Stimulated activated naive CD4-positive, alpha-beta T cell (primary cell): ENCODE measurements around the gene INSR.

Experiments used
- DNase-seq, 6 experiments: peaks; one replicate each; lab custom pipeline; 2025; lab: John Stamatoyannopoulos, UW

INSR gene

DNA sequence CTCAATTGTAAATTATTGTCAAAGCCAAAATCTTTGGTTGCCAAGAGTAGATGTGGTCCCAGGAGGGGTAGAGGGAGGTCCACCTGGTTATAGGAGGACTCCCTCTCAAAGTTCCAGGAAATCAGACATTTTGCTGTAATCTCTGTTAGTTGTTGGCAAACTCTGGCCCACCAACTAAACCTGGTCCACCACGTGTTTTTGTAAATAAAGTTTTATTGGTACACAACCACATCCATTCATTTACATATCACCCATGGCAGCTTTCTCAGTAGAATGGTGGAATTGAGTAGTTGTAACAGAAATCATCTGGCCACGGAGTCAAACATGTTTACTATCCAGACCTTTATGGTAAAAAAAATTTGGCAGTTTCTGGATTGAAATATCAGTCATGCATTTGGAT lies 154.1 kb downstream of the INSR start:
- no peak for DNase-seq

DNA sequence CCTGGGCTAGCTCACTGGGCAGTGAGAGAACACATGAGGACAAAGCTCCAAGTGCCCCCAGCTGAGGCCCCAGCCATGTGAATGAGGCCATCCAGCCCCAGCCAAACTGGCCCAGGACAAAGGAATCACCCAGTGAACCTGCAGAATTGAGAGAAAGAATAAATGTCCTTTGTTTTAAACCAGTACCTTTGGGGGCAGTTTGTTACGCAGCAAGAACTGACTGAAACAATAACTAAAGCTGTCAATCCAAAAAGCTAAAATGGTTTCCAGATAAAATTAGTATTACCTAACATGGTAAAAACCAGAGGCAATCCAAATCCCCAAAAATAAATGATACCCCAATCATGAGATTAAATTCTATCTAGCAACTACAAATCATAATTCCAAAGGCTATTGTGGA lies 155.1 kb downstream of the INSR start:
- no peak for DNase-seq

DNA sequence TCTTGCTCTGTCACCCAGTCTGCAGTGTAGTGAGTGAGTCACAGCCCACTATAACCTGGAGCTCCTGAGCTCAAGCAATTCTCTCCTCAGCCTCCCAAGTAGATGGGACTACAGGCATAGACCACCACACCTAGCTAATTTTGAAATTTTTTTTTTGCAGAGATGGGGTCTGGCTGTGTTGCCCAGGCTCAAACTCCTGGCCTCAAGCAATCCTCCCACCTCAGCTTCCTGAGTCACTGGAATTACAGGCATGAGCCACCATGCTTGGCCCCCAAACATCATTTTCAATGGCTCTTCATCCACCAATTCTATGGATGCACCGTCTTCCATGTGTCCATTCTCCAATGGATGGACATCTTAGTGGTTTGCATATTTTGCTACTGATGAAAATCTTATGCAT lies 155.8 kb downstream of the INSR start:
- no peak for DNase-seq

DNA sequence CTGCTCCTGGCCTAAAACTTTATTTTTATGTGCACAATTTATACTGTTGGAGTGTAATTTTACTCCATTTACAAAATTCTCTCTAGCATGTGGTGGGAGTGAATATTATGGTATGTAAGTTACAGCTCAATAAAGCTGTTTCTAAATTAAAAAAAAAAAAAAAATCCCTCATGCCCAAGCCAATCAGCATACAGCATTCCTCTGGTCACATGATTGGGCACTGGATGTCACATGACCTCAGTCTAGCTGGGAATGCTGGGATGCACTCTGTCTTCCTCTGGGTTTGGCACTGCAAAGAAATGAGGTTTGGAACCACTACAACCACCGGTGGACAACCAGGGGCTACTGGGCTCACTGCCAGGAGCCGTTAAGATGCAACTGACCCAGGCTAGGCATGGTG lies 157.1 kb downstream of the INSR start:
- DNase-seq = no peak

GRCh38 chr19:7132054-7132453 lies 162.2 kb downstream of the INSR start:
- DNase-seq = no peak

DNA sequence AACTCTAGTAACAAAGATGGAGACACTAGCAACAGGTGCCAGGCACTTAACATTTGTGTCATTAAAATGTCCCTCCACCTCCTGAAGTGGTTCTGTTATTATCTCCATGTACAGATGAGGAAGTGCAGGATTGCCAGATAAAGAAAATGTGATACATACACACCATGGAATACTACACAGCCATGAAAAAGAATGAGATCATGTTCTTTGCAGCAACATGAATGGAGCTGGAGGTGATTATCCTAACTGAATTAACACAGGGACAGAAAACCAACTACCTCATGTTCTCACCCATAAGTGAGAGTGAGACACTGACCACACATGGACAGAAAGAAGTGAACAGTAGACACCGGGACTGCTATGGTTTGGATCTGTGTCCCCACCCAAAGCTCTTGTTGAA lies 164.2 kb downstream of the INSR start:
- no peak for DNase-seq

- DNase-seq = no peak
Observed at GRCh38 chr19:7126132-7126531, 168.1 kb downstream of the INSR start.

- DNase-seq = no peak
Observed at GRCh38 chr19:7125221-7125620, 169.0 kb downstream of the INSR start.

GRCh38 chr19:7124782-7125181 lies 169.4 kb downstream of the INSR start:
- no peak for DNase-seq

GRCh38 chr19:7122701-7123100 lies 171.5 kb downstream of the INSR start:
- DNase-seq = no peak

GRCh38 chr19:7120499-7120898 lies 173.7 kb downstream of the INSR start:
- no peak for DNase-seq

GRCh38 chr19:7119582-7119981 lies 174.6 kb downstream of the INSR start:
- DNase-seq = no peak

DNA sequence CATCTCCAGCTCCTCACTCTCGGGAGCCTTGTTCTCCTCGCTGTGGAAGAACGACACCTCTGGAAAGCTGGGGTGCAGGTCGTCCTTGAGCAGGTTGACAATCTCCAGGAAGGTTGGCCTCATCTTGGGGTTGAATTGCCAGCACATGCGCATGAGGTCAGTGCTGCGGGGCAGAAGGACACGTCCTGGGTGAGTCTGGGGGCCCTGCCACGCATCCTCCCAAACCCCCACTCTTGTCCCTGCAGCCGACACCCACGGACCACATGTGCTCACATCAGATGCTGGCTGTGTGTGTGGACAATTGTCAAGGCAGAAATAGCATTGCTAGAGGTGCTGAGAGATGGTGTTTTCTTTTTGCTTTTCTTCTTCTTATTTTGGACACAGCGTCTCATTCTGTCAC lies 177.0 kb downstream of the INSR start:
- no peak for DNase-seq

GRCh38 chr19:7115721-7116120 lies 178.5 kb downstream of the INSR start:
- DNase-seq = no peak

GRCh38 chr19:7113233-7113632 lies 181.0 kb downstream of the INSR start:
- DNase-seq = no peak

DNA sequence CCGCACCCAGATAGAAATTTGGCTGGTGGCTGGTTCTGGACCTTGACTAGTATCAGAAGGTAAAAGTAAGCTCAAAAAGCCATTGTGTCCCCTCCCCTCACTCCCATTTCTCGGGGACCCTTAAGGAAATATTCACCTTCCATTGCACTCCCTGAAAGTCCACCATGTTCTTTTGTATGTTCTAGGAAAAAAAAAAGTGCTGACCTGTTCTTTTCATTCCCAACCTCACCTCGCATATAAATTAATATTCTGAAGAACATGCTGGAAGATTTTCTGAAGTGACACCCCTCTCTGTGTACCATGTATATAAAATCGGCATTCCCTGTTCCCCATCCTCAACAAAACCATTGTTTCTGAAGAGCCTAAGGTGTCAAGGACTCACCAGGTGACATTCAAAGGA lies 181.5 kb downstream of the INSR start:
- no peak for DNase-seq

- no peak for DNase-seq
Observed at GRCh38 chr19:7109678-7110289, 184.4 kb downstream of the INSR start.

- no peak for DNase-seq
Observed at GRCh38 chr19:7106711-7107657, 187.2 kb downstream of the INSR start.

DNA sequence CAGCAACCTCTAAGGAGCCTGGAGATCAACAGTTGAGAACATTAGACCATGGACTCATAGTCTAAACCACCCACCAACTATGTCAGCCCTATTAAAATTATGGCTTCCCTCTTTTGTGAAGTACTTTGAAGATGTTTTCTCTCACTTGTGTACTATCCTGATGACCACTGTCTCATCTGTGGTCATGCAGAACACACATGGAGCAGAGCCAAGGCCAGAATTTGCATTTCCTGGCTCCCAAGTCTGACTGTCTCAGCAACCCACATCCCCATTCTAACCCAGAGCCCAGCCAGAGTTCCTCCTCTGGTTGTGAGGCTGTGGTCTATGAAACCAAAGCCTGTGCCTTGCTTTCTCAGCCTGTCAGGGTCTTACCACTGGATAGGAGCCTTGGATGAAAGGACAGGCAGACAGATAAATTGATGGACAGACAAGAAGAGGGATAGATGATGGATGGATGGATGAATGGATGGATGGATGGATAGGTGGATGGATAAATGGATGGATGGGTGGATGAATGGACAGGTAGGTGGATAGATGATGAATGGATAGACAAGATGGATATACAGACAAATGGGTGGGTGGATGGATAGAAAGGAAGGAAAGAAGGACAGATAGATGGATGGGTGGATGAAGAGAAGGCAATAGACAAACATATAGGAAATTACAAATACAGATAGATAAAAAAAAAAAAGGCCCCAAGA lies 189.3 kb downstream of the INSR start:
- no peak for DNase-seq

DNA sequence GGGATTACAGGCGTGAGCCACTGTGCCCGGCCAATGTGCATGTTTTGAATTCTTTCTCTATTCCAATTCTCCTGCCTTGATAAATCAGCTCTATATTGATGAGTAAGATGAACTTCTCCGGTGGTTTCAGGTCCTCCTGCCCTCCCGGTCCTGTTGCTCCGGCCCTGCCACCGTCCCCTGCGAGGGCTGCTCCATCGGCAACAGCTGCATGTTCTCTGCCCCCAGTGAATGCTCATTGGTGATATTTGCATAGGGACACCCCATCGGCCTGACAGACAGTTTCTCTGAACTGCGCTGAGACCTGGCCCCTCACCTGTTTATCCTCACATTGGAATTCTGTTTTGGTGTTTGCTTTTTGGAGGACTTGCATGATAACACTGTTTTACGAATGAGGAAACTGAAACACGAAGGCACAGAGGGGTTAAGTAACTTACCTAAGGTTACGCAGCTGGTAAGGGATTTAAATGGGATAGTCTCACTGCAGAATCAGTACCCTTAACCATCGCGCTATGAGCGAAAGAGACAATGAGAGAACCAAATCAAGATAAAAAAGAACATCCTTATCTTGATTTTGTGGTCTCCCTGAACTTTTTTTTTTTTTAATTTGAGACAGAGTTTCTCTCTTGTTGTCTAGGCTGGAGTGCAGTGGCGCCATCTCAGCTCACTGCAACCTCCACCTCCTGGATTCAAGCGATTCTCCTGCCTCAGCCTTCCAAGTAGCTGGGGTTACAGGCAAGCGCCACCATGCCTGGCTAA lies 192.5 kb downstream of the INSR start:
- DNase-seq = peak in 4 of 6 experiments; percentile 21 to 73 (median 40)

DNA sequence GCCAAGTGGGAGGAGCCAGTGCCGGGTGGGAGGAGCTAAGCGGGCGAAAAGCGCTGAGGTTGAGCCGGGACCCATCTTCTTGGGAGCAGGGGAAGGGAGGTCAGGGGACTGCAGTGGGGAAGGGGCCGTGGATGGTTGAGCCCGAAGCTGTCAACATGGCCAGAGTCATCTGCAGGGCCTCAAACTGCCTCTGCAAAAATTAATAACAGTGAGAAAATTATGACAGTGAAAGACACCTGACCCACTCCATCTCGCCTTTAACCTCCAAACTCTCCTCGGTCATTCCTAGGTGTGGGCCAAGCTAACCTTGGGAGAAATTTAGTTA lies 194.7 kb downstream of the INSR start:
- DNase-seq = no peak
